Measurements from ENCODE around the gene KCTD16. TPM values are rescaled to one million over a fixed set of nuclear protein-coding genes. Genes with fewer than 3 reads are reported as not detected.

KCTD16 gene
- total RNA-seq, 1 donor from 2014 or later, result 24.3 TPM

DNA sequence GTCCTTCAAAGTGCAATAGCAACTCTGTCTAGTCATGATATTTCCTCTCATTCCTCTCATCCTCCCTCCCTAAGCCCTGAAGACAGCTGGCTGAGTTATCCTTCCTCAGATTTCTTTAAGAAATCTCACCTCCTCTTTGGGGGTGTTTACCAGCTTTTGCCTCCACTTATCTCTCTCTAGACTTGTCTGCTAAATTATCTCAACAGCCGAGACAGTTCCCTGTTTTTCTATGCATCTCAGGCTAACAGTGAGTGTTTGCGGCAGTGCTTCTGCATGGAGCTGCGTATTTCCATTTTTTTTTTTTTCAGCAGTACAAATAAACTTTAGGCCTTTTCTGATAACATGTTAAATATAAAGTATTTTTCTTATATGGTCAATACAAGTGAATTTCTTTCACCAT, 20.9 kb downstream of the KCTD16 start:
- no peaks in the 10 kb centered on the region for H3K9me3 Mint-ChIP-seq (ENCODE audit: low read depth)
- TF ChIP-seq, protein P1, sequence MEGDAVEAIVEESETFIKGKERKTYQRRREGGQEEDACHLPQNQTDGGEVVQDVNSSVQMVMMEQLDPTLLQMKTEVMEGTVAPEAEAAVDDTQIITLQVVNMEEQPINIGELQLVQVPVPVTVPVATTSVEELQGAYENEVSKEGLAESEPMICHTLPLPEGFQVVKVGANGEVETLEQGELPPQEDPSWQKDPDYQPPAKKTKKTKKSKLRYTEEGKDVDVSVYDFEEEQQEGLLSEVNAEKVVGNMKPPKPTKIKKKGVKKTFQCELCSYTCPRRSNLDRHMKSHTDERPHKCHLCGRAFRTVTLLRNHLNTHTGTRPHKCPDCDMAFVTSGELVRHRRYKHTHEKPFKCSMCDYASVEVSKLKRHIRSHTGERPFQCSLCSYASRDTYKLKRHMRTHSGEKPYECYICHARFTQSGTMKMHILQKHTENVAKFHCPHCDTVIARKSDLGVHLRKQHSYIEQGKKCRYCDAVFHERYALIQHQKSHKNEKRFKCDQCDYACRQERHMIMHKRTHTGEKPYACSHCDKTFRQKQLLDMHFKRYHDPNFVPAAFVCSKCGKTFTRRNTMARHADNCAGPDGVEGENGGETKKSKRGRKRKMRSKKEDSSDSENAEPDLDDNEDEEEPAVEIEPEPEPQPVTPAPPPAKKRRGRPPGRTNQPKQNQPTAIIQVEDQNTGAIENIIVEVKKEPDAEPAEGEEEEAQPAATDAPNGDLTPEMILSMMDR (IDR thresholded peaks at IDR 0.05; ENCODE audit: unreplicated experiment), result no peak
- peaks cover 10% of the 10 kb centered on the region for H3K4me1 Mint-ChIP-seq (ENCODE audit: low read depth)
- no peak for DNase-seq (ENCODE audit: low spot score, unreplicated experiment)
- H3K27ac Mint-ChIP-seq, result no peak overlapping the region
- no peaks in the 10 kb centered on the region for H3K36me3 Mint-ChIP-seq (ENCODE audit: insufficient read depth)
- no peaks in the 10 kb centered on the region for H3K27me3 Mint-ChIP-seq
- no peak overlapping the region for H3K4me3 Mint-ChIP-seq (ENCODE audit: low read depth)

DNA sequence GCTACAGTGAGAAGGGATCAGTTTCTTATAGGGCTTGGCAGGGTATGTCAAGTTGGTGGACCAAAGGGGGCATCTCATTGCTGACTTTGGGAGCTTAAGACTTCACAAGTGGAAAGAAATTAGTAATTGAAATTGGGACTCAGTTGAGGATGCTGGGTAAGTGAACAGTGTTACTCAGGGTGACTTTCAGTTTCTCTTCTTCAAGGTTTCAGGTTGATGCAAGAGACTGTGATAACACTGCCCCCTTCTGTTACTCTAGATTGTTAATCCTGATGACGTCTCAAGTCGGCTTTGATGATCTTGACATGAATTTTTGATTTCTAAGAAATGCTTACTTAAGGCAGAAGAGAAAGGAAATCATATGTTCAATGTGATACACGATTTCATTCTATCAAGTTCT, 21.3 kb downstream of the KCTD16 start:
- no peak for DNase-seq (ENCODE audit: low spot score, unreplicated experiment)

DNA sequence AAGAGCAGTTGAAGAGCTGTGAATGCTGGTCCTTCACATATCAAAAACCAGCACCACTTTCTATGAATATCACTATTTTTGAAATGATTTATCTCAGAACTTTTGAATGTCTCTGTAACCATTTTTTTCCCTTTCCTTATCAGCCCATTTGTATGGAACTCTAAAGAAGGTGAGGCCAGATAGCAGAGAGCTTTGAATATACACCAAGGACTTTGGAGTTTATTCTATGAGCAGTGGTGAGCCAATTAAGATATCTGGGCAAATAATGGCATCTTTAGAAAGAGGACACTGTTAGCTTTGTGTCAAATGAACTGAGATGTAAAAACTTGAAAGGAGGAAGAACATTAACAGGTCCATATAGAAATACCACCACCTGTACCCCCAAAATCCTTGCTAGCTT, 22.0 kb downstream of the KCTD16 start:
- Mint-ChIP-seq H3K36me3 (ENCODE audit: insufficient read depth) (no peaks in the 10 kb centered on the region), H3K9me3 (ENCODE audit: low read depth) (no peaks in the 10 kb centered on the region), H3K4me1 (ENCODE audit: low read depth) (peaks cover 10% of the 10 kb centered on the region), H3K27ac (no peak overlapping the region), H3K27me3 (no peaks in the 10 kb centered on the region), H3K4me3 (ENCODE audit: low read depth) (no peak overlapping the region)
- TF ChIP-seq, protein P1 (IDR thresholded peaks at IDR 0.05; ENCODE audit: unreplicated experiment), result no peak
- DNase-seq (ENCODE audit: low spot score, unreplicated experiment), result no peak

More for the DNA sequence above, 21.3 kb downstream of the KCTD16 start:
- Mint-ChIP-seq H3K36me3 (ENCODE audit: insufficient read depth) (no peaks in the 10 kb centered on the region), H3K27ac (no peak overlapping the region), H3K9me3 (ENCODE audit: low read depth) (no peaks in the 10 kb centered on the region), H3K4me1 (ENCODE audit: low read depth) (peaks cover 10% of the 10 kb centered on the region), H3K4me3 (ENCODE audit: low read depth) (no peak overlapping the region), H3K27me3 (no peaks in the 10 kb centered on the region)
- TF ChIP-seq, protein P1 (IDR thresholded peaks at IDR 0.05; ENCODE audit: unreplicated experiment), result peak; percentile 29

DNA sequence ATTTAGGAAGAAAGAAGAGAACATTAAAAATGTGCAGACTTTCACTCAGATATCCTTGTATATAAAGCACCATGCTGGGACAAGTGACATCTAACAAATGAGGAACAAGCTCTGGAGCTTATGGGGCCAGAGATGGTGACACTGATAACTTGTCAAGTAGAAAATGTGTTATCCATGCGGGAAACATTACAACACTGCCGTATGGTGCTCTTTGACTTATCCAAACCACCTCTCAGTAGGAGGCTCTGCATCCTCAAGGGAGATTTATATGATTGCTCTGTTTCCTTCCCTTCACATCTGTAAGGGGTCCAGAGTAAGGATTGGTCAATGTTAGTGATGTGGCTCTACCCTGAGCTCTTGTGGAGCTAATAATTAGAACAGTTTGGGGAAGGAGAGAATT, 23.5 kb downstream of the KCTD16 start:
- Mint-ChIP-seq H3K9me3 (ENCODE audit: low read depth) (no peaks in the 10 kb centered on the region), H3K27ac (no peak overlapping the region), H3K4me1 (ENCODE audit: low read depth) (peaks cover 14% of the 10 kb centered on the region), H3K36me3 (ENCODE audit: insufficient read depth) (no peaks in the 10 kb centered on the region), H3K4me3 (ENCODE audit: low read depth) (no peak overlapping the region), H3K27me3 (no peaks in the 10 kb centered on the region)
- no peak for DNase-seq (ENCODE audit: low spot score, unreplicated experiment)
- TF ChIP-seq, protein P1 (IDR thresholded peaks at IDR 0.05; ENCODE audit: unreplicated experiment), result no peak

DNA sequence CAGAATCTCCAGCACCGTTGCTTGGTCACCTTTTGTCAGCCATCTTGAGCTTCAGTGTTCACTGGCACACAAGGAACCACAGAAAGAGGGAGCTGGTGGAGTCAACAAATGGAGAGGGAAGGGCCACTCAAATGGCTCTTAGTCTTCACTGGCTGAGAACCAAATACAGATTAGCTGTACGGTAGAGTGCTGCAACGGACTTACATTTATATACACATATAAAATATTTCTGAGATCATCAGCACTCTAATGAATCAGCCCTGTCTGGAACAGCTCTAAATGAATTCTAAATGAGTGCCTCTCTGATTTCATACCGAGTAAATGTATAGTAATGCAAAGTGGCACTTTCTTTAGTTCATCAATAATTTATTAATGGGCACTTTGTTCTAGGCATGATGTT, 24.8 kb downstream of the KCTD16 start:
- H3K4me1 Mint-ChIP-seq (ENCODE audit: low read depth), result peaks cover 10% of the 10 kb centered on the region
- no peaks in the 10 kb centered on the region for H3K36me3 Mint-ChIP-seq (ENCODE audit: insufficient read depth)
- H3K4me3 Mint-ChIP-seq (ENCODE audit: low read depth), result no peak overlapping the region
- H3K27me3 Mint-ChIP-seq, result no peaks in the 10 kb centered on the region
- no peak for DNase-seq (ENCODE audit: low spot score, unreplicated experiment)
- no peaks in the 10 kb centered on the region for H3K9me3 Mint-ChIP-seq (ENCODE audit: low read depth)
- H3K27ac Mint-ChIP-seq, result no peak overlapping the region
- TF ChIP-seq, protein P1 (IDR thresholded peaks at IDR 0.05; ENCODE audit: unreplicated experiment), result no peak

Data from progenitor cell of endocrine pancreas (in vitro differentiated cells).